Measurements from ENCODE around the gene PLEKHH2.
"Not testable (repeated sequence)": the region's sequence is repeated elsewhere in the genome, so short reads cannot be mapped to it uniquely, and the experiment has no call there.

The PLEKHH2 gene

DNA sequence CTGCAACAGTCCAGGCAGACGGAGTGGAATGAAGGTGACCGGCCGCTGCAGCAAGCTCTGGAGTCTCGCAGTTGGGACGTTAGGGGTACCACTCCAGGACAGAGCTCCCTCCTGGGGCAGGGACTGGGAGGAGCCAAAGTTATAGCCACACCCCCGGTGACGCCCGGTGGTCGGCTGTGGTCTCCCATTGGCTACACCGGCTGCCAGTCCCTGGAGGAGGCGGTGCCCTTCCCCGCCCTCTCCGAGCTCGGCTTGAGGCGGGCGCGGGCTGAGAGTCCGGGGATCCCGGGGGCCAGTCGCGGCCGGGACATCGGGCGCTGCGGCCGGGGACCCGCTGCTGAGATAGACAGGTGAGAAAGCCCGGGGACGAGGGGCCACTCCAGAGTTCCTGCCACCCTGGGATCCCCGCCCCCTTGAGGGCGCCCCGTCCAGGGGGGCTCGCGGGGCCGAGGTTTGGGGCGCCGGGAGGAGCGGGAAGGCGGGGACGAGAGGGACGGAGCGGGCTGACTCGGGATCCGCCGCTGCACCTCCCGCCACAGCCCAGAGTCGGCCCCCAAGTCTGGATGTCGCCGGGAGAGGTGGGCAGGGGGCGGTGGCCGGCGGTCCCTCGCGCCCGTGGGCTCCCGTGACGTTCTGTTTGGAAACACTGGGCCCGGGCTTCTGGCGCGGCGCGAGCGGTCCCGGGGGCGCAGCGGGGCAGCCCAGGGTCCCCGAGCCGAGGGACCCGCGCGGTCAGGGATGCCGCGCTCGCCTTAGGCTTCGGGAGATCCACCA lies at the start of gene PLEKHH2:
Gene PLEKHH2, plus strand, starts transcription at position 231 of the 774 bp plus-strand sequence. CDS start 7,414 bp downstream, outside the sequence.
- FAIRE-seq = no peak

DNA sequence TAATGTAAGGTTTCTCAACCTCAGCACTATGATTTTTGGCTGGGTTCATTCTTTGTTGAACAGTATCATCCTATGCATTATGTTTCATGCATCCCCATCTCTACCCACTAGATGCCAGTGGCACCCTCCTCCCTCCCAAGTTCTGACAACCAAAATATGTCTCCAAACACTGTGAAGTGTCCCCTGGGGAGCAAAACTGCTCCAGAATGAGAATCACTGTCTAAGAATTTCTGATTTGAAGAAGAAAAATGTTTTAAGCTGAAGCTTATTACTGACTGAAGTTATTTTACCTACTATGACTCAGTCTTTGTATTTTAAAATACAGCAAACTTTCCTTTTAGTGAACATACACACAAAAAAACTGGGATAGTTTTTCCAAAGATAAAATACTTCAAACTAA lies 44.6 kb upstream of the PLEKHH2 start:
- no peak for FAIRE-seq

- no peak for FAIRE-seq
Observed at GRCh38 chr2:43593254-43593653, 43.8 kb upstream of the PLEKHH2 start.

- no peak for FAIRE-seq
Observed at GRCh38 chr2:43594875-43595274, 42.2 kb upstream of the PLEKHH2 start.

GRCh38 chr2:43595603-43596412 lies 41.3 kb upstream of the PLEKHH2 start, which contains the start of gene THADA:
Gene THADA, minus strand, starts transcription at chr2:43596038. Its CDS starts 3,646 bp downstream, at chr2:43592392.
- no peak for FAIRE-seq

DNA sequence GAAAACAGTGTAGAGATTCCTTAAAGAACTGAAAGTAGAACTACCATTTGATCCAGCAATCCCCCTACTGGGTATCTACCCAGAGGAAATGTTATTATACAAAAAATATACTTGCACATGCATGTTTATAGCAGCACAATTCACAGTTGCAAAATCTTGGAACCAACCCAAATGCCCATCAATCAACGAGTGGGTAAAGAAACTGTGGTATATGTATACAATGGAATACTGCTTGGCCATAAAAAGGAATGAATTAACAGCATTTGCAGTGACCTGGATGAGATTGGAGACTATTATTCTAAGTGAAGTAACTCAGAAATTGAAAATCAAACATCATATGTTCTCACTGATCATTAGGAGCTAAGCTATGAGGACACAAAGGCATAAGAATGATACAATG lies 36.5 kb upstream of the PLEKHH2 start:
- FAIRE-seq = not testable (repeated sequence)

GRCh38 chr2:43604674-43605073 lies 32.4 kb upstream of the PLEKHH2 start:
- FAIRE-seq = no peak

GRCh38 chr2:43605079-43605655 lies 31.9 kb upstream of the PLEKHH2 start:
- FAIRE-seq = peak; percentile 78

- no peak for FAIRE-seq
Observed at GRCh38 chr2:43605851-43606250, 31.2 kb upstream of the PLEKHH2 start.

- FAIRE-seq = no peak
Observed at GRCh38 chr2:43609290-43609918, 27.7 kb upstream of the PLEKHH2 start.

DNA sequence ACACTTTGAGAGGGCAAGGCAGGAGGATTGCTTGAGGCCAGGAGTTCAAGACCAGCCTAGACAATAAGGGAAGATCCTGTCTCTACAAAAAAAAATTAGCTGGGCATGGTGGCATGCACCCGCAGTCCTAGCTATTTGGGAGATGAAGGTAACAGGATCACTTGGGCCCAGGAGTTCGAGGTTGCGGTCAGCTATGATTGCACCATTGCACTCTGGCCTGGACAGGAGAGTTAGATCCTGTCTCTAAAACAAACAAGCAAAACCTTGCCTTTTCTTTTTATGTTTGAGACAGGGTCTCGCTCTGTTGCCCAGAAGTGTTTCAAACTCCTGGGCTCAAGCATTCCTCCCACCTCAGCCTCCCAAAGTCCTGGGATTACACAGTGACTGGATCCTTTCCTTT lies 26.7 kb upstream of the PLEKHH2 start:
- no peak for FAIRE-seq

- FAIRE-seq = no peak
Observed at GRCh38 chr2:43611987-43612894, 24.8 kb upstream of the PLEKHH2 start.

- FAIRE-seq = no peak
Observed at GRCh38 chr2:43612944-43613343, 24.1 kb upstream of the PLEKHH2 start.

GRCh38 chr2:43616967-43617680 lies 19.9 kb upstream of the PLEKHH2 start:
- FAIRE-seq = no peak

GRCh38 chr2:43619511-43619910 lies 17.5 kb upstream of the PLEKHH2 start:
- FAIRE-seq = no peak

- no peak for FAIRE-seq
Observed at GRCh38 chr2:43622931-43623451, 14.1 kb upstream of the PLEKHH2 start.

DNA sequence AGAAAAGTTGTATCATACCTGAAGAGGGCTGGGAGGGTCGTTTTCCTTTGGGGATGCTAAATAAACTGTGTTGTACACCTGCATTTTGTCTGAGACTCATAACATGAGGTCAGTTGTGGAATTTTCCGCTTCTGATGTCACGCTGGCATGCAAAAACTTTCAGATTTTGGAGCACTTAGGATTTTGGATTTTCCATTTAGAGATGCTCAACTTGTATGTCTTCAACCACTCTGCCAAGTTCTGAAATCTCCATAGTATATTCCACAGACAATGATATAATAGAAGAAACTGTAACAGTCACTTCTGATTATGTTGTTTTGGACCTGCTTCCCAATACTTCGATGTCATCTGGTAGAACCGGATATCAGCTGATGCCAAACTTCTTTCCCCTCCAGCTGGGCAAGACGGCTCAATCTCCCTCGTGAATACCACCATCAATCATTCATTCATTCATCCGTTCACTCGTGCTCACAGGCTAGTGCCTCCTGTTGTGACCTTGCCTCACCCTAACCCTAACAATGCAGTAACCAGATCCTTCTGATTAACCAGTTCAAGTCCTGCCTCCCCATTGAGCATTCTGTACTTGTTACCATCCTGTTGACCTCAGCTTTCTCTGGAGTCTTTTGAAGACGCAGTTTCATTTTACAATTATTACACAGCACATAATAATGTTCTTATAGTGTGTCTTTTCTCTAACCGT lies 5.3 kb upstream of the PLEKHH2 start:
- no peak for FAIRE-seq

GRCh38 chr2:43634604-43635306 lies 2.3 kb upstream of the PLEKHH2 start:
- no peak for FAIRE-seq

DNA sequence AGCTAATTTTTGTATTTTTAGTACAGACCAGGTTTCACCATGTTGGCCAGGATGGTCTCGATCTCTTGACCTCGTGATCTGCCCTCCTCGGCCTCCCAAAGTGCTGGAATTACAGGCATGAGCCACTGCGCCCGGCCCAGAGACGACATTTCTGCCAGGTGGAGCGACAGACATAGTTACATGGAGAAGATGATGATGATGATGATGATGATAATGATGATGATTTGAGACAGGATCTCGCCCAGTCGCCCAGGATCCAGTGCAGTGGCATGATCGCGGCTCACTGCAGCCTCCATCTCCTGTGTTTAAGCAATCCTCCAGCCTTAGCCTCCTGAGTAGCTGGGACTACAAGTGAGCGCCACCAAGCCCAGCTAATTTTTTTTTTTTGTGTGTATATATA lies 907 bp upstream of the PLEKHH2 start:
- not testable (repeated sequence) for FAIRE-seq

GRCh38 chr2:43636621-43637020 lies 439 bp upstream of the PLEKHH2 start:
- no peak for FAIRE-seq

Data from A204.1 (cell line).